GM19467 (cell line): ENCODE measurements around the gene C1orf159.

Experiments used
- ATAC-seq: cut with Tn5 transposase; IDR thresholded peaks from one replicate; pipeline ENCODE4 v1.9.1; 2021; ENCODE audit warnings: mild to moderate bottlenecking, moderate library complexity; ENCODE audit not compliant: unreplicated experiment

The C1orf159 gene

DNA sequence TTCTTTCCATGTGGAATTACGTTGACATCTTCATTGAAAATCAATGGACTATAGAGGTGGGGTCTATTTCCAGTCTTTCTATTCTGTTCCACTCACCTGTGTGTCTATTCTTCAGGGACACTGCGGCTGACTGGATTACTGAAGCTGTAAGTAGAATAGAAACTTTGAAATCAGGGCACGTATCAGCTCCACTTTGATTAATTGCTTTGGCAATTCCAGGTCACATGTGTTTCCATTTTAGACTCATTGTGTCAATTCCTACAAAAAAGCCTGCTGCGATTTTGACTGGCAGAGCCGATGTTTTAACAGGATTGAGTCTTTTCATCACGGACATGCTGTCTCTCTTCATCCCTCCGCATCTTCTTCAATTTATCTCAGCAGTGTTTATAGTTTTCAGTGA is 20.9 kb downstream of the C1orf159 start:
- no peak for ATAC-seq

GRCh38 chr1:1093610-1093943 is 22.3 kb downstream of the C1orf159 start:
- ATAC-seq: no peak

GRCh38 chr1:1092894-1093609 is 22.8 kb downstream of the C1orf159 start:
- no peak for ATAC-seq

DNA sequence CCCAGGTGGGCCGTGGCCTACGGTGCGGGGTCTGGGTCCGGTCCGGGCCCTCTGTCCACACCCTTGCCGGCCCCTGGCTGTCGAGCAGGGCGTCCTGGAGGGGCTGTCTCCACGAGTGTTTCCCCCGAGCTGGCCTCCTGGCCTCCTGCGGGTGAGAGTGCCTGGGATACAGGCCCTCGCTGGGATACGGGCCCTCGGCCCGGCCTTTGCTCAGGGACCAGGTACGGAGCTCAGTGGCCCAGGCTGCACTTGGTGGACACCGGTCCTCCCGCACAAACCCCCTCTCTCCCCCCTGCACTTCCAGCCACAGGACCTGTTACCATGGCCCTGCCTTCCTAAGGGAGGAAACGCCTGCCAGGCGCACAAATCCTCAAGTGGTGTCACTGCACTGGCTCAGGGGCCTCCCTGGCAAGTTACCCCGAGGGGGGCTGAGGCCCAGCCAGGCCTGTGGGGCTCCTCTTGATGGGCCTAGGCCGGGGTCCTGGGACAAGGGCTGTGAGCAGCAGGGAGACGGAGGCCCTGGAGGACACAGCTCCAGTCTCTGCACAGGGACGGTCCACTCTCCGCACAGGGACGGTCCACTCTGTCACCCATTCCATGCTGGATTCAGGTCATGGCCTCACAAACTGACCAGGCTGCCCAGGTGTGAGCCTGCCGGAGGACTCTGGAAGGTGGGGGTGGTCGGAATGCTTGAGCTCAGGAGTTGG is 23.6 kb downstream of the C1orf159 start:
- ATAC-seq: no peak

DNA sequence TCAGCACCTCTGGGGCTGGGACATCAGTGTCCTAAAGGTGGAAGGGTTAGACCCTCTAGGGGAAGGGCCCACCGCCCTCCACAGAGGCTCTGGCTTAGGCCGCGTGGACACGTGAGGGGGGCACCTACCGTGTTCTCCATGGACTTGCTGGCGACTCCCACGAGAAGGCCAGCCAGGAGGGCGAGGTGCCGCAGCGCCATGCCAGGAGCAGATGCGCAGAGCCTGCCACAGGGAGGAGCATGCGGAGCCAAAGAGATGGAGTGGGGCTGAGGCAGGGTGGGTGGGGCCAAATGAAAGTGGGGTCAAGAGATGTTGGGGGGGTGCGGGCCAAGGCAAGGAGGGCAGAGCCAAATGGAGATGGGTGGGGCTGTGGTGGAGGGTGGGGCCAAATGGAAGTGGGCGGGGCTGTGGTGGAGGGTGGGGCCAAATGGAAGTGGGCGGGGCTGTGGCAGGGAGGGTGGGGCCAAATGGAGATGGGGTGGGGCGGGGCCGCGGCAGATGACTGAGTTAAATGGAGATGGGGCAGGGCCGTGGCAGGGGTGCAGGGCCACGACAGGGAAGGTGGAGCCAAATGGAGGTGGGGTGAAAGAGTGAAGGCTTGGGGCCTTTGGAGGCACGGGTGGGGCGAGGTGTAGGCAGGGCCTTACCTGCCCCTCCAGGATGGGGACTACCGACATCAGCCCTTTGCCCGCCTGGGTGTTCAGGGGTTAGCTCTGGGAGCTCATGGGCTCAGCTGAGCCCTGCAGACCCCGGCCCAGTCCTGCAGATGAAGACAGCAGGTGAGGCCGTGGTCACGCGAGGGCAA is 24.3 kb downstream of the C1orf159 start:
- ATAC-seq: no peak

DNA sequence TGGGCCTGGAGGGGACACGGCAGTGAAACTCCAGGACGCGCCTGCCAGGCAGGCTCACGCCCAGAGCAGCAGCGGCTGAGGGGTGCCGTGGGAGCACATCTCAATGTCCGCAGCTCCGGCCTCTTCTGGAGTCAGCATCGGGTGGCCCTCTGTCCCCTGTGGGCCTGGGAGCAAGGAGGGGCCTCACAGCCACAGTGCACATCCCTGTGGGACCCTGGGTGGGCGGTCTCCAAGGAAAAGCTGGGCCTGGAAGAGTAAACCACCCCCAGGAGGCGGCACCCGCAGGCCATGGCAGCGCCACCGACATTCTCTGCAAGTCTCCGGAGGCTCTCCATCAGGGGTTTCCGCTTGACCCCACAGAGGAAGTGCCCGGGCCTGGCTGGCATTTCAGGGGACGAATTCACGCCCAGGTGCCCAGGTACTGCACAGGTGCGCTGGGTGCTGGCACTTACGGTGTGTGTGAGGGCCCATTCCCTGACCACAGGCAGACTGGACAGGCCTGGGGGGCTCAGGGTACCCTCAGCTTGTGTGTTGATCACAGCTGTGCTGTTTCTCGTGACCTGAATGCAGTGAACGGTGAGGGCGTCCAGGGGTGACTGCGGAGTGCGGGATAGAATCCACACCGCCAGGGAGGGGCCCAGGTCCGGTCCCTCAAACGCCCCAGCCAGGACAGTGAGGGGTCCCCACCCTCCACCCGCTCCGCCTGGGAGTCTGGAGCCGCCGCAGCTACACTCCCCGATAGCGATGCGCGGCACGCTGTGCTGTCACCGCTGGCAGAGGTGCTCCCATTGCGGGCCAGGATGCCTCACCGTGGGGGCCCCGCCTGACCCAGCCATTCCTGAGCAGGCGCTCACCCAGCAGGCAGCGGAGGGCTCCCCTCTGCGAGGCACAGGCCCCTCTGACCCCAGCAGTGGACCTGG is 25.2 kb downstream of the C1orf159 start:
- no peak for ATAC-seq

DNA sequence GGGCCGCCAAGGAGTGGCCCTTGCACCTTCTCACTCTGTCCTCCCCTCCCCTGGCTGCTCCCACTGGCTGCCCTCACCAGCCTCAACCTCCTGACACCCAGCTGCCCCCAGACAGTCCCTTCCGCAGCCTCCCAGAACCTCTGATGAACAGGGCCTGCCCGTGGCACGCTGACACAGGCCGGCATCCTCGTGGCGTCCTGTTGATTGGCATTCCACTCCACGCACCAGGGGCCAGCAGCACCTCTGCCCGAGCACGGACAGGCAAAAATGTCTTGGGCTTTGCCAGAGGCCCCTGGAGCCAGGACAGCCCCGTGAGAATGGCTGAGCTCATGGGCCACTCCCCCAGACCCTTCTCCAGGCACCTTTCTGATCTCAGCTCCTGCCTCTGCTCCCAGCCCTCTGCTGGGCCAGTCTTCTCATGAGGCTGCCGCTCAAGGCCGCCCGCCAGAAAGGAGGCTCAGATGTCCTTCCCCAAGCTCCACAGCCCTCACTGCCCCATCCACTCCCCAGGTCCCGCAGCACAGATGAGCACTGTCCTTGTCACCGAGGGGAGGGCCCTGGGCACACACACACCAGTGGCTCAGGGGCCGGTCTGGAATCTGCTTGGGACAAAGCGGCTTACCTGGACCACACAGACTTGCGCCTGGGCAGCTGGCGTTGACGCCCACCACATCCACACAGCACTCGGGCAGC is 26.0 kb downstream of the C1orf159 start:
- no peak for ATAC-seq

DNA sequence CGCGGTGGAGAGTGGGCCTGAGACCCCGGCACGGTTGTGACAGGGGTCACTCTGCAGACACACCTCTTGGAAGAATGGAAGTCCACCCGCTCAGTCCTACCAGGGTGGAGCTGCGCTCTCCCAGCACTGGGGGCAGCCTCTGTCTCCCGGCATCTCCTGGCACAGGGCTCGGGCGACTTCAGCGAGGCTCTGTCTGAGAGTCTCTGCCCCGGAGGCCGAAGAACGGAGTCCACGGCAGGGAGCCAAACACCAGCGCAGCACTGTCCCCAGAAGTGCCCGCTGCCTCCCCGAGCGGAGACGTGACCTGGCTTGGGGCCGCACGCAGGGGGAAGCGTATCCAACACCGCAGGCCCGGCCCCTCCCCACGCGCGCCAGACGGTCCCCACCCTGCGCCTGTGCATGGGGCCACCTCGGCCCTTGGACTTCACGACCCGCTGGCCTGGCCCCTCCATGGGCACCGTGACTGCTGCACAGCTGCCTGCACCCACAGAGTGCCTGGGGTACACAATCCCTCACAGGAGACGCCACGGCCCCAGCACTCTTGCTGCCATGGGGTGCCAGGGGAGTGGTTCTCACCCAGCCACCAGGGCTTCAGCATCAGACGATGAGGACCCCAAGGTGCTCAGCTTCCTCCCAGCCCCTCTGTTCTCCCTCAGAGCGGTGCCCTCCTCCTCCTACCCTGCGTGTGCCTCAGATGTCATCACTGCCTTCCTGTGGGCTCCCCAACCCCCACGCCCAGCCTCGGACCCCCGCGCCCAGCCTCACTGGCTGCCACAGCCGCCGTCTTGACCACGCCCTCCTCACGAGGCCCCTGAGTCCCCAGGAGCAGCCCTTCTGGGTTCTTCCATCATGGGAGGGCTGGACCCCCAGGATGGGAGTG is 26.8 kb downstream of the C1orf159 start:
- no peak for ATAC-seq

- ATAC-seq: no peak
Measured at GRCh38 chr1:1088029-1088800, 27.7 kb downstream of the C1orf159 start.

GRCh38 chr1:1087351-1088028 is 28.4 kb downstream of the C1orf159 start:
- ATAC-seq: no peak

- no peak for ATAC-seq
Measured at GRCh38 chr1:1086911-1087341, 29.0 kb downstream of the C1orf159 start.

DNA sequence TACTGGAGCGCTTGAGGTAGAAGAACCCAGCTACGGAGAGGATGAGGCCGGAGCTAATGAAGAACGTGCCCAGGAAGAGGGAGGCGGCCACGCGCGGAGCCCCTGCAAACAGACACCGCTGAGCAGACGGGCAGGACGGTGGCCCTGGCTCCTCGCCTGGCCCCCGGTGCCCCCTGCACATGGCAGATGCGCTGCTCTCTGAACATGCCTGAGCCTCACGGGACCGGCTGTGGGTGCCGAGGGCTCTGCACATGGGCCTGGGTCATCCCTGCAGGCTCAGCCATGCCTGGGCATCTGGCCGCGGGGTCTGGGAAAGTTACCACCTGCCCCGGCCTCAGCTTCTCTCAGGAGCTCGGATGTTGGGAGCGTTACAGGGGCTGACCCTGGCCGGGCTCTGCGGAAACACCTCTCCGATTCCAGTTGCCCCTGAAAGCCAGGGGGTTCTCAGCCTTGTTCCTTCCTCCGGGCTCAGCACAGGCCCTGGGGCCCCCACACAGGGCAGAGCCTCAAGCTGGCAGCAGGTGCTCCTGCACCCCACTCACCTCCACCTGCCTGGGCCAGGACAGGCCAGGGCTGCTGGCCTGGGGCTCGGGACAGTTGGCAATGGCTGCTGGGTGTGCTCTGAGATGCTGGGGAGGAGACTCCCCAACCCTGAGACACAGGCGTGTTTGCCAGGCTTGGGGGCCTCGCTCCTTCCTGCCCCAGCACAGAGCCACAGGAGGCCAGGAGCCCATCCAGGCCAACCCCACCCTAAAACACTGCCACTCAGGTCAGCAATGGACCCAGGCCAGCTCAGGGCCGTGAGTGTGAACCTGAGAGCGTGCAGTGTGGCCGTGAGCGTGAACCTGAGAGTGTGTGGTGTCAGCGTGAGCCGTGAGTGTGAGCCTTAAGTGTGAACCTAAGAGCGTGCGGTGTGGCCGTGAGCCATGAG is 29.7 kb downstream of the C1orf159 start:
- ATAC-seq: no peak

DNA sequence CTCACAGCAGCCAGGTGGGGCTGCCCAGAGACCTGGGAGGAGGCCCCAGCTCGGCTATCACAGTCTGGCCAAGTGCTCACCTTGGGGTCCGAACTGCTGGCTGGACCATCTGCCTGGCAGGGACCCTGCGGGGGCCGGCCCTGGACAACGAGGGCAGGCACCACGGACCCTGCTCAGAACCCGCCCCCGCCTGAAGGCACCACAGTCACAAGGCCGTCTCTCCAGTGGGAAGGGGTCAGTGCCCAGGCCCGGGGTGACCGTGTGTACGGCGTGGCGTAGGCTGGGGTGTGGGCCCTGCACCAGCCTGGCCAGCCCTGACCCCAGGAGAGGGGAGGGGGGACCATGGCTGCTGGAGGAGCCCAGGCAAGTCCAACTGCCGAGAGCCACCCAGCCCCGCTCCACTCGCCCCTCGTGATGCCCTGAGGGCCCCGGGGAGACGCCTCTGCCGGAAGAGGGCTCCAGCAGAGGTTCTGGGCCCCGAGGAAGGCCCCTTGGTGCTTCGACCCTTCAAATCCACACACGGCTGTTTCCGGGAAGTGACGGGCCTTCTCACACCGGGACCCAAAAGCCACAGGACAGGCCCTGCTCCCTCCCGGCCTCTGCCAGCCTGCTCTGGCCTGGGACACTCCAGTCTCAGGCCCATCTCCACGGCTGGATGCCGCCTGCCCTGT is 30.6 kb downstream of the C1orf159 start:
- no peak for ATAC-seq

DNA sequence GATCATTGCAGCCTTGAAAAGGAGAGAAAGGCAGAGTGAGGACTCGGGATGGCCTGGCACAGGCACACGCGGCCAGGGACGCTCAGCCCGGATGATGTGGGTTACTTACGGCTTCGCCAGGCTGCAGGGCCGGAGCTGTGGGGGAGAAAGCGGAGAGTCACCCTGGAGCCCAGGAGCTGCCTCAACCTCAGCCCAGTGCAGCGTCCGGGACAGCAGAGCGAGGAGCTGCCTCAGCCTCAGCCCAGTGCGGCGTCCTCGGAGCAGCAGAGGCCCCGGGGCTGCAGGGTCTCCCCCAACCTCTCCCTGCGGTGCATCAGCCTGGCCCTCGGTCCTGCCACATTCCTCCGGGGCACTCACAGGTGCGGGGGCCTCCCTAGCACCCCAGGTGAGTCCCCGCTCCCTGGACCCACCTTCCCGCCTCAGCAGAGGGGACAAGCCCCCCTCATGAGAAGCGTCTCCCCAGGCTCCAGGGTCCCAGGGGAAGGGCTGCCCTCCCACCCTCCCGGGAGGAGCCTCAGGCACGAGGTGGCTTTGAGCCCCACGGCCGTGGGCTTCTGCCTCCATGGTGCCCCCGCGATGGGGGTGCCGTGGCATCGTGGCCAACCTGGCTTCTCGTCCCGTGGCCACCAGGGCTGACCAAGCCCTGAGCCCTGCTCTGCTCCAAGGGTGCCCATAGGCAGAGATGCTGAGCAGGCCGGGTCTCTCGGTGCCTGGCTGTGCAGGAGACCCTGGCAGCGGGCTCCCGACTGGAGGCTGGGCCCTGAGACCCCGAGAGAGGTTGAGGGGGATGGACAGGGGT is 31.3 kb downstream of the C1orf159 start:
- no peak for ATAC-seq
